Hematopoietic multipotent progenitor cell treated with erythropoietin and hydrocortisone succinate and interleukin-3 and kit ligand, for 8 days (in vitro differentiated cells): ENCODE data around the gene PRKAG3.
"Not testable (repeated sequence)": the region's sequence is repeated elsewhere in the genome, so short reads cannot be mapped to it uniquely, and the experiment has no call there.

Source experiments
- DNase-seq: peaks from one replicate; pipeline ENCODE4 v3.0.0-alpha.2; 2015

PRKAG3 gene

GRCh38 chr2:218780046-218780445 lies 51.6 kb downstream of the PRKAG3 start:
- no peak for DNase-seq

- DNase-seq = no peak
Measured at GRCh38 chr2:218777276-218777990, 54.2 kb downstream of the PRKAG3 start.

GRCh38 chr2:218776488-218776887 lies 55.1 kb downstream of the PRKAG3 start:
- no peak for DNase-seq

- DNase-seq = no peak
Measured at GRCh38 chr2:218773881-218774280, 57.7 kb downstream of the PRKAG3 start.

GRCh38 chr2:218772759-218773158 lies 58.8 kb downstream of the PRKAG3 start:
- DNase-seq = not testable (repeated sequence)
